ENCODE measurements around the gene RAD51B.

The RAD51B gene

GRCh38 chr14:68366656-68367055 lies 547.1 kb downstream of the RAD51B start:
- no peak for TF ChIP-seq CTCF (IDR thresholded peaks at IDR 0.05; ENCODE audit: insufficient read depth, low read length, poor library complexity, severe bottlenecking)
- Histone ChIP-seq H3K27me3 (replicated peaks; ENCODE audit: control insufficient read depth, insufficient read depth, low read length) (no peaks in the 10 kb centered on the region), H3K4me3 (replicated peaks; ENCODE audit: low read depth, low read length) (no peak overlapping the region)

GRCh38 chr14:68367536-68367935 lies 548.0 kb downstream of the RAD51B start:
- no peaks in the 10 kb centered on the region for H3K27me3 ChIP-seq (replicated peaks; ENCODE audit: control insufficient read depth, insufficient read depth, low read length)
- H3K36me3 ChIP-seq (ENCODE audit: control insufficient read depth, insufficient read depth, low read length) = no peaks in the 10 kb centered on the region; the same call in 1 of the 2 replicates
- no peak for DNase-seq (ENCODE audit: extremely low read depth, insufficient read length)
- H3K4me3 ChIP-seq (replicated peaks; ENCODE audit: low read depth, low read length) = no peak overlapping the region
- no peak for TF ChIP-seq CTCF (IDR thresholded peaks at IDR 0.05; ENCODE audit: insufficient read depth, low read length, poor library complexity, severe bottlenecking)

More at GRCh38 chr14:68366656-68367055, 547.1 kb downstream of the RAD51B start:
- DNase-seq (ENCODE audit: extremely low read depth, insufficient read length) = no peak
- no peaks in the 10 kb centered on the region; the same call in 1 of the 2 replicates for H3K36me3 ChIP-seq (ENCODE audit: control insufficient read depth, insufficient read depth, low read length)

- no peak for TF ChIP-seq CTCF (IDR thresholded peaks at IDR 0.05; ENCODE audit: insufficient read depth, low read length, poor library complexity, severe bottlenecking)
- no peak overlapping the region for H3K4me3 ChIP-seq (replicated peaks; ENCODE audit: low read depth, low read length)
- no peak for DNase-seq (ENCODE audit: extremely low read depth, insufficient read length)
- H3K36me3 ChIP-seq (ENCODE audit: control insufficient read depth, insufficient read depth, low read length) = no peaks in the 10 kb centered on the region; the same call in 1 of the 2 replicates
- no peaks in the 10 kb centered on the region for H3K27me3 ChIP-seq (replicated peaks; ENCODE audit: control insufficient read depth, insufficient read depth, low read length)
Measured at GRCh38 chr14:68368850-68369249, 549.3 kb downstream of the RAD51B start.

GRCh38 chr14:68369281-68370056 lies 549.9 kb downstream of the RAD51B start:
- Histone ChIP-seq H3K36me3 (ENCODE audit: control insufficient read depth, insufficient read depth, low read length) (no peaks in the 10 kb centered on the region), H3K27me3 (replicated peaks; ENCODE audit: control insufficient read depth, insufficient read depth, low read length) (no peaks in the 10 kb centered on the region), H3K4me3 (replicated peaks; ENCODE audit: low read depth, low read length) (no peak overlapping the region; the same call in 1 of the 2 replicates)
- no peak for TF ChIP-seq CTCF (IDR thresholded peaks at IDR 0.05; ENCODE audit: insufficient read depth, low read length, poor library complexity, severe bottlenecking)
- peak; percentile 59 for DNase-seq (ENCODE audit: extremely low read depth, insufficient read length)

GRCh38 chr14:68370057-68370360 lies 550.4 kb downstream of the RAD51B start:
- H3K4me3 ChIP-seq (replicated peaks; ENCODE audit: low read depth, low read length) = no peak overlapping the region; the same call in 1 of the 2 replicates
- no peak for DNase-seq (ENCODE audit: extremely low read depth, insufficient read length)
- no peaks in the 10 kb centered on the region for H3K36me3 ChIP-seq (ENCODE audit: control insufficient read depth, insufficient read depth, low read length)
- H3K27me3 ChIP-seq (replicated peaks; ENCODE audit: control insufficient read depth, insufficient read depth, low read length) = no peaks in the 10 kb centered on the region
- TF ChIP-seq CTCF (IDR thresholded peaks at IDR 0.05; ENCODE audit: insufficient read depth, low read length, poor library complexity, severe bottlenecking) = no peak
